RWPE2 (cell line): Measurements from ENCODE around the gene ALG12.
A peak's percentile ranks its signal among the peaks of the same experiment; 100 is the strongest.

Experiments
- ATAC-seq: fragments of 200-7000 bp; cut with Tn5 transposase; 3 replicates; pipeline ENCODE4 v1.9.1; 2021; ENCODE audit warnings: low read depth
- DNase-seq: peaks from one replicate; pipeline ENCODE4 v3.0.0-alpha.2; 2020; ENCODE audit warnings: low spot score
- H3K27ac ChIP-seq: fragments of 450-650 bp; 2 replicates; pipeline ENCODE4 v1.5.1; 2017; ENCODE audit warnings: mild to moderate bottlenecking; ENCODE audit not compliant: poor library complexity, severe bottlenecking
- H3K27me3 ChIP-seq: fragments of 250-450 bp; sonication (Bioruptor Pico); 2 replicates; pipeline ENCODE4 v1.5.1; 2021; ENCODE audit warnings: mild to moderate bottlenecking, moderate library complexity; ENCODE audit not compliant: insufficient read depth, poor library complexity, severe bottlenecking
- H3K36me3 ChIP-seq: fragments of 250-450 bp; sonication (Bioruptor Pico); 2 replicates; pipeline ENCODE4 v1.5.1; 2020; ENCODE audit warnings: low read depth, mild to moderate bottlenecking, moderate library complexity
- H3K4me1 ChIP-seq: fragments of 250-450 bp; sonication (Bioruptor Pico); 2 replicates; pipeline ENCODE4 v1.5.1; 2021; ENCODE audit warnings: mild to moderate bottlenecking, moderate library complexity; ENCODE audit not compliant: insufficient read depth, poor library complexity, severe bottlenecking
- H3K4me3 ChIP-seq: fragments of 250-450 bp; sonication (Bioruptor Pico); 2 replicates; pipeline ENCODE4 v1.5.1; 2021; ENCODE audit warnings: mild to moderate bottlenecking, moderate library complexity; ENCODE audit not compliant: severe bottlenecking
- H3K9me3 ChIP-seq: fragments of 250-450 bp; sonication (Bioruptor Pico); 2 replicates; pipeline ENCODE4 v1.5.1; 2021; ENCODE audit warnings: mild to moderate bottlenecking, moderate library complexity; ENCODE audit not compliant: severe bottlenecking
- TF ChIP-seq, protein P1 (sequence below): fragments of 450-650 bp; IDR thresholded peaks from one replicate; pipeline ENCODE4 v1.5.1; 2017; ENCODE audit warnings: mild to moderate bottlenecking, moderate library complexity; ENCODE audit not compliant: poor library complexity, severe bottlenecking

ALG12 gene

DNA sequence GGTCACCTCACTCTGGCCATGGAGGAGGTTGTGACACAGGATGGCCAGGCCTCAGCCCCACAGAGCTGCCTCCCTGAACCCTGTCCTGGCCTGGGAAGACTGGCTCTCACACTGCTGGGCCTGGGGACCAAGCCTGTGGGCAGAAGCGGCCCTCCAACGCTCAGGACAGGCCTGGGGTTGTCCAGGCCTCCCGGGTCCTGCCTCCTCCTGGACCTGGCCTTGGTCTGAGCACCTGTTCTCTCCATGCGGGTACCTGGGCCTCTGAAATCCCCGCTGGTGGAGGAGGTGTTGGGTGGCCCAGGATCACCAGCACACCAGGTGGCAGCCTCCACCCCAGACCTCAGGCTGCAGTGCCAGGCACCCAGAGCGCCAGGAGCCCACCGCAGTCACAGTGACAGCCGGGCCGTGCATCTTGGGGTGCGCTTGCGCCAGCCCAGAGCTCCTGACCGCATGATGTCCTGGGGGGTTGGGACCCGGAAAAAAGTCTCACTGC lies 26.2 kb upstream of the ALG12 start:
- Histone ChIP-seq H3K27ac (no peak overlapping the region), H3K4me3 (no peak overlapping the region), H3K27me3 (no peaks in the 10 kb centered on the region), H3K4me1 (peaks cover 20% of the 10 kb centered on the region), H3K9me3 (no peaks in the 10 kb centered on the region), H3K36me3 (no peaks in the 10 kb centered on the region)
- TF ChIP-seq, protein P1, sequence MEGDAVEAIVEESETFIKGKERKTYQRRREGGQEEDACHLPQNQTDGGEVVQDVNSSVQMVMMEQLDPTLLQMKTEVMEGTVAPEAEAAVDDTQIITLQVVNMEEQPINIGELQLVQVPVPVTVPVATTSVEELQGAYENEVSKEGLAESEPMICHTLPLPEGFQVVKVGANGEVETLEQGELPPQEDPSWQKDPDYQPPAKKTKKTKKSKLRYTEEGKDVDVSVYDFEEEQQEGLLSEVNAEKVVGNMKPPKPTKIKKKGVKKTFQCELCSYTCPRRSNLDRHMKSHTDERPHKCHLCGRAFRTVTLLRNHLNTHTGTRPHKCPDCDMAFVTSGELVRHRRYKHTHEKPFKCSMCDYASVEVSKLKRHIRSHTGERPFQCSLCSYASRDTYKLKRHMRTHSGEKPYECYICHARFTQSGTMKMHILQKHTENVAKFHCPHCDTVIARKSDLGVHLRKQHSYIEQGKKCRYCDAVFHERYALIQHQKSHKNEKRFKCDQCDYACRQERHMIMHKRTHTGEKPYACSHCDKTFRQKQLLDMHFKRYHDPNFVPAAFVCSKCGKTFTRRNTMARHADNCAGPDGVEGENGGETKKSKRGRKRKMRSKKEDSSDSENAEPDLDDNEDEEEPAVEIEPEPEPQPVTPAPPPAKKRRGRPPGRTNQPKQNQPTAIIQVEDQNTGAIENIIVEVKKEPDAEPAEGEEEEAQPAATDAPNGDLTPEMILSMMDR, result no peak
- DNase-seq, result no peak
- ATAC-seq, result no peak; the same call in 2 of the 3 replicates

DNA sequence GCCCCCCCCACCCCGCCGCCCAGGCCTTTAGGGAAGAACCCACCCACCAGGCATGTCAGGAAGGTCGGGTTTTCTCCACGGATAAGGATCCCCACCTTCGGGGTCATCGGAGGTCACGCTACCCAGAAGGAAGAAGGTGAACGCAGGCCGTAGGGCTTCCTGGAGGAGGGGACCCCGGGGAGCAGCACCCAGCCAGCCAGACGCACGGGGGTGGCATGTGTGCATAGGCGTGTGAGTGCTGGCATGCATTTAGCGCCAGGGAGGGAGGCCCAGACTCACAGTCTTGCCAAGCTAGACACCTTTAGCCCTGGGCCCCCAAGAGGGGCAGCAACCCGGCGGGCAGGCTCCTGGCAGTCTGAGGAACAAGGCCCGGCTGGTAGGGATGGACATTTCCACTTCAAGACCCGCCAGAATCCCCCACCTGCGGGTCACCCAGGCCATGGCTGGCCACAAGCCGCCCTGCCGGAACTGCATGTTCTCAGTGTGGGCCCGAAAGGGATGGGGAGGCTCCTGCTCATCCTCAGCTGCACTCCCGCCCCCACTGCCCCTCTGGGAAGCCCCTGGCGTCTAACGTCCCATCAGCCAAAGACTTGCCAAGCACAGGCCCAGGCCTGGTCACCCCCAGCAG lies 25.6 kb upstream of the ALG12 start:
- TF ChIP-seq, protein P1, result no peak
- no peaks in the 10 kb centered on the region for H3K36me3 ChIP-seq
- H3K27me3 ChIP-seq, result no peaks in the 10 kb centered on the region
- no peak for ATAC-seq
- no peaks in the 10 kb centered on the region for H3K9me3 ChIP-seq
- no peak overlapping the region for H3K4me3 ChIP-seq
- no peak overlapping the region for H3K27ac ChIP-seq
- DNase-seq, result no peak
- H3K4me1 ChIP-seq, result peaks cover 14% of the 10 kb centered on the region

DNA sequence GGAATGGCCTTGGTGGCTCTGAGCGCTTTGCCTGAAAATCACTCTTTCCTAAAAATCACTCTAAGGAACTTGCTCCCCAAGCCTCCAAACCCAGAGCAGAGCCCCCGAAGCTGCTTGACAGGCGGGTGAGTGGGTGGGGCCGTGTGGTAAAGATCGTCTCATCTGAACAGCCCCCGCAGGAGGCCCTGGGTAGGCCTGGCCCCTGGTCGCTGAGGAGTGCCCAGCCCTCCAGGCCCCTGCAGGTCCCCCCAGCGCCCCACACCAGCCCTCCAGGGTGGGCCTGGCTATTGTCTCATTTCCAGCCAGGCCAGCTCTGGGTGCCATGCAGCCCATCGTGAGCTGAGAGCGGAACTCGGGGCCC lies 25.1 kb upstream of the ALG12 start:
- no peak overlapping the region for H3K4me3 ChIP-seq
- no peak for ATAC-seq
- DNase-seq, result no peak
- H3K27ac ChIP-seq, result no peak overlapping the region
- peaks cover 9% of the 10 kb centered on the region for H3K4me1 ChIP-seq
- no peaks in the 10 kb centered on the region for H3K9me3 ChIP-seq
- H3K27me3 ChIP-seq, result no peaks in the 10 kb centered on the region
- no peaks in the 10 kb centered on the region for H3K36me3 ChIP-seq
- TF ChIP-seq, protein P1, result no peak

DNA sequence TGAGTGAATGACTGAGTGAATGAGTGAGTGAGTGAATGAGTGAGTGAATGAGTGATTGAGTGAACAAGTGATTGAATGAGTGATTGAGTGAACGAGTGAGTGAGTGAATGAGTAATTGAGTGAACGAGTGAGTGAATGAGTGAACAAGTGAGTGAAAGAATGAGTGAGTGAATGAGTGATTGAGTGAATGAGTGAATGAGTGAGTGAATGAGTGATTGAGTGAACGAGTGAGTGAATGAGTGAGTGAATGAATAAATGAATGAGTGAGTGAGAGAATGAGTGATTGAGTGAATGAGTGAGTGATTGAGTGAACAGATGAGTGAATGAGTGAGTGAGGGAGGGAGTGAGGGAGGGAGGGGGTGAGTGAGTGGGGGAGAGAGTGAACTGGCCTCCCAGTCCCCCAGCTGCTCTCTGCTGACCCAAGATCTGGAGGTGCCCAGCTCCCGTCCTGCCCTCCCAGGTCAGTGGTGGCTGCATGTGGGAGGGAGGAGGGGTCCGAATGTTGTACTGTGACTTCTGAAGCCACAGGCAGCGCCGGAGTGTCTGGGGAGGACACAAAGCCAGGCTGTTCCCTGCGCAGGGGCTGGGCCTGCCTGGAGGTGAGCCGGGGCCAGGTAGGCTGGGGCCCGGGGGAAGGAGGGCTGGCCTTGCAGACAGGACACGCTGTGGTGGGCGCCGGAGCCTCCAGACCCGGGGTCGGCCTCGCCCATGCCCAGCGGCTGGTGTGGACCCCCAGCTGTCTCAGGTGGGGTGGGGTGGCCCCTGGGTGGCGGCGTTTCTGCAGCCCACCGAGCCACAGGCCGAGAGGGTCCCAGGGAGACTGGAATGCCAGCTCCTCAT lies 24.5 kb upstream of the ALG12 start:
- Histone ChIP-seq H3K4me3 (no peak overlapping the region), H3K27ac (no peak overlapping the region), H3K36me3 (no peaks in the 10 kb centered on the region), H3K4me1 (peaks cover 6% of the 10 kb centered on the region), H3K27me3 (no peaks in the 10 kb centered on the region), H3K9me3 (no peaks in the 10 kb centered on the region)
- DNase-seq (no peak), ATAC-seq (0 out of 3 replicates have a peak, but pooled peaks have one; percentile 35)
- TF ChIP-seq, protein P1, result no peak
